ENCODE measurements around the gene SPR. TPM values are rescaled to one million over a fixed set of nuclear protein-coding genes. Genes with fewer than 3 reads are reported as not detected.

Gene SPR
- total and polyA plus RNA-seq, 2 of the 13 experiments (the other 11 are each of a cell fraction or from before 2014, with no cell fraction given) = 34.0 to 96.0 TPM

DNA sequence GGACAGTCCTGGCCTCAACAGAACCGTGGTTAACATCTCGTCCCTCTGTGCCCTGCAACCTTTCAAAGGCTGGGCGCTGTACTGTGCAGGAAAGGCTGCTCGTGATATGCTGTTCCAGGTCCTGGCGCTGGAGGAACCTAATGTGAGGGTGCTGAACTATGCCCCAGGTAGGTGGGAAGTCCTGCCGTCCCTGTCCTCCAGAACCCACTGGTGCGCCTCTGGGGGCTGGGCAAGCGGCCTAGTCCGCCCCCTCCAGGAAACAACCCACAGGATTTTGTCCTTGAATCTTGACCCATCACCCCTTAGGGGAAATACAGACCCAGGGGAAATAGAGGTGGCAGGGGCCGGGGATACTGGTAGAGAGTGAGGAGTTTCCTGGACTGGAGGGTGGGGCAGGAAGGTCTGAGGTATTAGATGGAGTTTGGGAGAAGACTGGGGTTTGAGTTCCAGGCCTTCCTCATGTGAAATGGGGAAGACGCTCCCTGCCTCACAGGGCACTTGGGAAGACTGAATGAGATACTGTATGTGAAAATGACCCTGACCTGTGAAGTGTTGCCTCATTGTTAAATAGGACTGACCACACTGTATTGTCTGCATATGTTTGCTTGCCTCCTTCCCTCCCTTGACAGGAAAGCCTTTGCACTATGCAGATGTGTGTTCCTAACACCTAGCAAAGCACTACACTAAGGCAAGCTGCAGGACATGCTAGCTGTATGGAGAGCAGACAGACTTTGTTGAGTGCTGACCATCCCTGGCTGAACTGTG lies 1.4 kb downstream of the SPR start (continued):
- TF ChIP-seq ZBED4 (CRISPR knock-in tag; IDR thresholded peaks at IDR 0.05; ENCODE audit: borderline replicate concordance) (no peak), ZNF800 (CRISPR knock-in tag; IDR thresholded peaks at IDR 0.05) (no peak), CEBPB (IDR thresholded peaks at IDR 0.05; ENCODE audit: borderline replicate concordance, low read depth, low read length) (peak; percentile 87), ZNF569 (CRISPR knock-in tag; IDR thresholded peaks at IDR 0.05; ENCODE audit: borderline replicate concordance) (no peak), ZNF720 (CRISPR knock-in tag; IDR thresholded peaks at IDR 0.05) (no peak), HES4 (CRISPR knock-in tag; IDR thresholded peaks at IDR 0.05; ENCODE audit: borderline replicate concordance) (0 out of 2 replicates have a peak, but pooled peaks have one; percentile 36), GABPB1 (CRISPR knock-in tag; IDR thresholded peaks at IDR 0.05) (peak; percentile 20; the same call in 1 of the 2 replicates), LRRFIP1 (CRISPR knock-in tag; conservative IDR thresholded peaks at IDR 0.05) (no peak), KDM3A (CRISPR knock-in tag; IDR thresholded peaks at IDR 0.05; ENCODE audit: low read depth) (no peak), ZNF281 (CRISPR knock-in tag; IDR thresholded peaks at IDR 0.05; ENCODE audit: borderline replicate concordance) (peak; percentile 39; the same call in 1 of the 2 replicates), NFE2L2 (IDR thresholded peaks at IDR 0.05; ENCODE audit: low read length) (no peak), HNRNPUL1 (IDR thresholded peaks at IDR 0.05; ENCODE audit: low read depth, low read length) (no peak), ZNF782 (CRISPR knock-in tag; IDR thresholded peaks at IDR 0.05; ENCODE audit: borderline replicate concordance) (no peak)
- TF ChIP-seq, protein P1, sequence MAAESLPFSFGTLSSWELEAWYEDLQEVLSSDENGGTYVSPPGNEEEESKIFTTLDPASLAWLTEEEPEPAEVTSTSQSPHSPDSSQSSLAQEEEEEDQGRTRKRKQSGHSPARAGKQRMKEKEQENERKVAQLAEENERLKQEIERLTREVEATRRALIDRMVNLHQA (CRISPR knock-in tag; IDR thresholded peaks at IDR 0.05) = no peak
